ENCODE data around the gene PDGFB. TPM values are rescaled to one million over a fixed set of nuclear protein-coding genes. Genes with fewer than 3 reads are reported as not detected.

Gene PDGFB
- total and polyA plus RNA-seq, 2 of the 4 experiments (the other 2 are of a cell fraction) = 0.07 TPM; not detected in 1

GRCh38 chr22:39256979-39257378 lies 12.2 kb upstream of the PDGFB start:
- POLR2A ChIA-PET (ENCODE audit: unreplicated experiment) = no interaction called here

More at GRCh38 chr22:39256979-39257378, 12.2 kb upstream of the PDGFB start:
- H3K4me1 ChIP-seq (ENCODE audit: control insufficient read depth, insufficient read depth, low read length) = peaks cover 32% of the 10 kb centered on the region
- ATAC-seq (ENCODE audit: low read depth) = no peak
- peak overlapping the region; percentile 98 for H2BK120ac ChIP-seq (ENCODE audit: low read depth, low read length)
- dilution Hi-C loops (cut with HindIII; ENCODE audit: low sequenced_read_pairs, unreplicated experiment) = no loop called here
- H3K79me1 ChIP-seq (ENCODE audit: low read depth in 1 of 2, low read length in 2 of 2) = peaks cover 0 to 18% of the 10 kb centered on the region in 2 experiments; a peak in 1 of 4 replicates
- H2BK5ac ChIP-seq (ENCODE audit: low read depth, low read length, poor library complexity, severe bottlenecking) = no peak overlapping the region
- peak overlapping the region; percentile 70; the same call in 1 of the 3 replicates for H2BK15ac ChIP-seq (ENCODE audit: low read depth, low read length)
- no peak for DNase-seq
- intact Hi-C loops (cut with micrococcal nuclease) = no loop called here
- H2AK9ac ChIP-seq (replicated peaks; ENCODE audit: low read depth, low read length, poor library complexity) = peak overlapping the region; percentile 75
- peak overlapping the region; percentile 19 for H2AFZ ChIP-seq (replicated peaks; ENCODE audit: low read length, poor library complexity)
- H4K5ac ChIP-seq (ENCODE audit: low read depth, low read length) = no peak overlapping the region
- no peak overlapping the region for H3K4me3 ChIP-seq (ENCODE audit: insufficient read depth, low read depth, low read length)
- H3K9me1 ChIP-seq (ENCODE audit: insufficient read depth, low read length) = peaks cover 20% of the 10 kb centered on the region
- peak overlapping the region; percentile 23; the same call in 1 of the 2 replicates for H4K91ac ChIP-seq (ENCODE audit: insufficient read depth, low read depth, low read length)
- CTCF ChIA-PET = no interaction called here
- peak overlapping the region in 1 of 2 experiments; percentile 35; a peak in 1 of 4 replicates for H4K8ac ChIP-seq (ENCODE audit: low read depth in 2 of 2, low read length in 2 of 2)
- in situ Hi-C loops (cut with MboI; ENCODE audit: low sequenced_read_pairs) = no loop called here
- H3K23ac ChIP-seq (ENCODE audit: low read depth, low read length) = no peak overlapping the region
- H2AK5ac ChIP-seq (ENCODE audit: low read depth, low read length) = peak overlapping the region; percentile 32
- no peaks in the 10 kb centered on the region for H3K36me3 ChIP-seq (ENCODE audit: control insufficient read depth, insufficient read depth, low read length)
- no peak overlapping the region for H3K18ac ChIP-seq (ENCODE audit: low read depth, low read length)
- no peaks in the 10 kb centered on the region for H3K27me3 ChIP-seq (ENCODE audit: control insufficient read depth, insufficient read depth, low read length)
- peaks cover 11% of the 10 kb centered on the region for H3K9me3 ChIP-seq (ENCODE audit: control insufficient read depth, insufficient read depth, low read length)
- no TSS peak for BruUV-seq (replicated peaks)
- WGBS, 2 experiments (ENCODE audit: extremely low coverage in 2 of 2, insufficient read length in 1 of 2) = no CpG with 5 or more reads among the region's 2 CpGs
- no peaks in the 10 kb centered on the region for H4K20me1 ChIP-seq (ENCODE audit: insufficient read depth, low read length)
- no peak overlapping the region for H3K14ac ChIP-seq (replicated peaks; ENCODE audit: low read depth, low read length)
- no peak overlapping the region for H3K27ac ChIP-seq (ENCODE audit: insufficient read depth, low read length)
- H2BK20ac ChIP-seq (ENCODE audit: low read depth, low read length) = 0 out of 2 replicates have a peak overlapping the region, but pooled peaks have one; percentile 20
- no peak overlapping the region for H3K9ac ChIP-seq (ENCODE audit: low read depth, low read length)
- H3K4me2 ChIP-seq (ENCODE audit: low read depth, low read length) = no peak overlapping the region
- no peak for TF ChIP-seq MXI1 (IDR thresholded peaks at IDR 0.05; ENCODE audit: borderline replicate concordance, low read depth, low read length)
- TF ChIP-seq RAD21 (IDR thresholded peaks at IDR 0.05; ENCODE audit: low read length) = no peak
- TF ChIP-seq CTCF (conservative IDR thresholded peaks at IDR 0.05; ENCODE audit: low read depth, low read length) = no peak
- TF ChIP-seq BHLHE40 (IDR thresholded peaks at IDR 0.05; ENCODE audit: low read depth, low read length) = no peak
- TF ChIP-seq, protein P1, sequence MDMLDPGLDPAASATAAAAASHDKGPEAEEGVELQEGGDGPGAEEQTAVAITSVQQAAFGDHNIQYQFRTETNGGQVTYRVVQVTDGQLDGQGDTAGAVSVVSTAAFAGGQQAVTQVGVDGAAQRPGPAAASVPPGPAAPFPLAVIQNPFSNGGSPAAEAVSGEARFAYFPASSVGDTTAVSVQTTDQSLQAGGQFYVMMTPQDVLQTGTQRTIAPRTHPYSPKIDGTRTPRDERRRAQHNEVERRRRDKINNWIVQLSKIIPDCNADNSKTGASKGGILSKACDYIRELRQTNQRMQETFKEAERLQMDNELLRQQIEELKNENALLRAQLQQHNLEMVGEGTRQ (IDR thresholded peaks at IDR 0.05; ENCODE audit: low read depth, low read length) = no peak
- no peak for TF ChIP-seq MAFK (IDR thresholded peaks at IDR 0.05; ENCODE audit: low read depth, low read length)
- TF ChIP-seq MAZ (IDR thresholded peaks at IDR 0.05; ENCODE audit: borderline replicate concordance, low read depth, low read length) = no peak
- TF ChIP-seq SMC3 (IDR thresholded peaks at IDR 0.05; ENCODE audit: low read depth, low read length) = no peak
- TF ChIP-seq NFE2L2 (IDR thresholded peaks at IDR 0.05; ENCODE audit: low read depth, low read length) = no peak
- TF ChIP-seq FOS (IDR thresholded peaks at IDR 0.05; ENCODE audit: low read depth, low read length) = no peak
- TF ChIP-seq POLR2A (IDR thresholded peaks at IDR 0.05; ENCODE audit: low read depth, low read length) = no peak
- no peak for TF ChIP-seq CEBPB (IDR thresholded peaks at IDR 0.05; ENCODE audit: low read depth, low read length)
- TF ChIP-seq RCOR1 (IDR thresholded peaks at IDR 0.05; ENCODE audit: insufficient replicate concordance, low read length) = no peak
- no peak for TF ChIP-seq ELK1 (IDR thresholded peaks at IDR 0.05; ENCODE audit: borderline replicate concordance, low read depth, low read length)
- H3K56ac ChIP-seq (ENCODE audit: extremely low read depth, insufficient read depth, low read length) = no peak overlapping the region
- H3K4ac ChIP-seq (ENCODE audit: low read depth, low read length) = peak overlapping the region; percentile 36

Data from IMR-90 (cell line).